Endothelial cell of umbilical vein (primary cell): Measurements from ENCODE around the gene HSPA1B. TPM values are rescaled to one million over a fixed set of nuclear protein-coding genes. Genes with fewer than 3 reads are reported as not detected.

ENCODE experiments used
- BruUV-seq: library from RNA; stranded (reverse); fragments of 400-500 nt; replicated peaks from 2 replicates; lab custom pipeline; 2021; lab: Mats Ljungman, UMichigan
- CTCF ChIA-PET: fragments of 300-600, 350-600 bp; sonication (Branson Sonifier 250); formaldehyde crosslinking; loops from one replicate; lab custom pipeline; 2021; ENCODE audit warnings: antibody characterized with exemption, inconsistent platforms; lab: Charles Lee
- POLR2A ChIA-PET: fragments of 300-600, 350-600 bp; sonication (Branson Sonifier 250); formaldehyde crosslinking; loops from one replicate; lab custom pipeline; 2021; ENCODE audit warnings: antibody characterized with exemption, inconsistent platforms; lab: Charles Lee
- DNase-seq: peaks from one replicate; pipeline ENCODE4 v3.0.0-alpha.2; 2011; ENCODE audit warnings: low read depth, low spot score
- FAIRE-seq: peaks from 2 replicates; lab custom pipeline; 2011; peaks lifted over from hg19 to GRCh38; lab: Jason Lieb, UNC
- H2AFZ ChIP-seq: 2 replicates; pipeline ENCODE4 v1.6.0; 2012; ENCODE audit warnings: low read depth, low read length, control low read depth, inconsistent platforms
- H3K27ac ChIP-seq: 2 replicates; pipeline ENCODE4 v1.5.1; 2011; ENCODE audit warnings: low read depth, mild to moderate bottlenecking, control low read depth, low read length, moderate library complexity; ENCODE audit not compliant: insufficient read depth
- H3K27me3 ChIP-seq, 2 experiments: 2 replicates each; pipeline versions ENCODE4 v1.6.0 to v1.6.1; 2011; ENCODE audit warnings: low read length in 2 of 2, mixed read lengths in 1 of 2; ENCODE audit not compliant: control insufficient read depth in 2 of 2, insufficient read depth in 2 of 2
- H3K36me3 ChIP-seq, 2 experiments: 2 replicates in 1 of 2; 3 replicates in 1 of 2; pipeline ENCODE4 v1.5.1; 2011; ENCODE audit warnings: low read length in 2 of 2, mild to moderate bottlenecking in 1 of 2, moderate library complexity in 1 of 2; ENCODE audit not compliant: control insufficient read depth in 2 of 2, insufficient read depth in 2 of 2; ENCODE audit errors: extremely low read depth in 1 of 2
- H3K4me1 ChIP-seq: 3 replicates; pipeline ENCODE4 v1.5.1; 2011; ENCODE audit warnings: mild to moderate bottlenecking, low read length; ENCODE audit not compliant: control insufficient read depth, insufficient read depth; ENCODE audit errors: extremely low read depth
- H3K4me2 ChIP-seq: 2 replicates; pipeline ENCODE4 v1.6.1; 2011; ENCODE audit warnings: low read length, control low read depth, mixed read lengths; ENCODE audit not compliant: insufficient read depth
- H3K4me3 ChIP-seq, 3 experiments: fragments of 200-600 bp in 1 of 3; sonication (generic), shearing (Covaris generic) in 1 of 3; replicated peaks in 1 of 3; 2 replicates each; pipeline ENCODE4 v1.5.1; 2011 to 2016; ENCODE audit warnings: control low read depth in 3 of 3, low read length in 3 of 3, mild to moderate bottlenecking in 2 of 3, inconsistent platforms in 1 of 3, low read depth in 1 of 3, moderate library complexity in 1 of 3; ENCODE audit not compliant: insufficient read depth in 1 of 3
- H3K79me2 ChIP-seq: 2 replicates; pipeline ENCODE4 v1.6.0; 2012; ENCODE audit warnings: low read length, inconsistent platforms; ENCODE audit not compliant: control insufficient read depth, insufficient read depth
- H3K9ac ChIP-seq: replicated peaks from 2 replicates; pipeline ENCODE3; 2011; ENCODE audit warnings: low read length, control low read depth; ENCODE audit not compliant: insufficient read depth; ENCODE audit errors: extremely low read depth
- H3K9me1 ChIP-seq: replicated peaks from 3 replicates; pipeline ENCODE4 v1.6.0; 2011; ENCODE audit warnings: mild to moderate bottlenecking, low read length; ENCODE audit not compliant: control insufficient read depth, insufficient read depth; ENCODE audit errors: extremely low read depth
- H3K9me3 ChIP-seq: replicated peaks from 2 replicates; pipeline ENCODE4 v1.5.1; 2012; ENCODE audit warnings: low read length, inconsistent platforms; ENCODE audit not compliant: control insufficient read depth, insufficient read depth
- H4K20me1 ChIP-seq: replicated peaks from 2 replicates; pipeline ENCODE3; 2011; ENCODE audit warnings: mild to moderate bottlenecking, low read length; ENCODE audit not compliant: control insufficient read depth, insufficient read depth; ENCODE audit errors: extremely low read depth
- CTCF ChIP-seq, 2 donors: IDR thresholded peaks; 1 replicate in 1 of 2; 2 replicates in 1 of 2; pipeline ENCODE4 v1.5.1; 2011; ENCODE audit warnings: low read length in 2 of 2, mild to moderate bottlenecking in 2 of 2, moderate library complexity in 2 of 2, control low read depth in 1 of 2, inconsistent platforms in 1 of 2, low read depth in 1 of 2; ENCODE audit not compliant: insufficient read depth in 1 of 2; ENCODE audit errors: extremely low read depth in 1 of 2
- EZH2 ChIP-seq: IDR thresholded peaks from 2 replicates; pipeline ENCODE4 v1.6.1; 2012; ENCODE audit warnings: borderline replicate concordance, low read depth, mild to moderate bottlenecking, moderate library complexity, low read length, inconsistent platforms; ENCODE audit not compliant: severe bottlenecking
- GATA2 ChIP-seq: IDR thresholded peaks from 2 replicates; pipeline ENCODE4 v1.7.0; 2011; ENCODE audit warnings: low read depth, mild to moderate bottlenecking, moderate library complexity, mixed read lengths, low read length; ENCODE audit not compliant: insufficient read length, insufficient read depth
- JUN ChIP-seq: IDR thresholded peaks from 2 replicates; pipeline ENCODE4 v1.6.1; 2011; ENCODE audit warnings: borderline replicate concordance, low read depth; ENCODE audit not compliant: insufficient read length, insufficient read depth
- MYC ChIP-seq: IDR thresholded peaks from one replicate; pipeline ENCODE4 v1.6.1; 2011; ENCODE audit warnings: mild to moderate bottlenecking, low read depth, low read length
- POLR2AphosphoS5 ChIP-seq: IDR thresholded peaks from 2 replicates; pipeline ENCODE4 v1.6.1; 2012; ENCODE audit warnings: low read depth, mild to moderate bottlenecking, control low read depth, low read length, moderate library complexity; ENCODE audit not compliant: insufficient read depth
- dilution Hi-C: fragments of 300-500 bp; cut with MboI; formaldehyde crosslinking; loops from one replicate; pipeline ENCODE4 v1.15.0; 2019; ENCODE audit warnings: low sequenced_read_pairs; ENCODE audit not compliant: extremely low pct_ligation_motif_present
- intact Hi-C: fragments of 100-400 bp; cut with micrococcal nuclease; formaldehyde crosslinking; loops from one replicate; pipeline ENCODE4 v1.10.0; 2022
- polyA plus RNA-seq, 4 experiments: library from polyadenylated mRNA; depleted of rRNA in 3 of 4; stranded (reverse) in 3 of 4; unstranded in 1 of 4; fragments of >200 nt; gene quantifications; 2 replicates each; pipeline versions ENCODE4 v1.2.1 to v1.2.3, GENCODE V29; 2011 to 2012; ENCODE audit warnings: missing spikeins in 1 of 4
- total RNA-seq: library from RNA; stranded (reverse); gene quantifications from 2 replicates; pipeline ENCODE4 v1.2.3, GENCODE V29; 2021

The HSPA1B gene
- total and polyA plus RNA-seq, 2 donors (not counting 3 experiments of a cell fraction or from before 2014, with no cell fraction given), result 27.1 to 54.0 TPM

DNA sequence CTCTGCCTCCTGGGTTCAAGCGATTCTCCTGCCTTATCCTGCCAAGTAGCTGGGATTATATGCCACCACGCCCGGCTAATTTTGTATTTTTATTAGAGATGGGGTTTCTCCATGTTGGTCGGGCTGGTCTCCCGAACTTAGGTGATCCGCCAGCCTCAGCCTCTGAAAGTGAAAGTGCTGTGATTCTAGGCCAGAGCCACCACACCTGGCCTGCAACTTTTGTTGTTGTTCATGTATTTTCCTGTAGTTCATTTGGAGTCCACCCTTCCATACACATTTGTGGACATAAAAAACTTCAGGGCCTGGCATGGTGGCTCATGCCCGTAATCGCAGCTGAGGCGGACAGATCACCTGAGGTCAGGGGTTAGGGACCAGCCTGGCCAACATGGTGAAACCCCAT is 14.5 kb downstream of the HSPA1B start:
- no peak for FAIRE-seq
- no TSS peak for BruUV-seq
- ChIA-PET POLR2A (no interaction called here), CTCF (interaction anchor here (0.9 kb wide), 1 partner anchor 12 kb away, joined by 3 read pairs; no protein-coding TSS in a partner anchor)
- no peak overlapping the region for H2AFZ ChIP-seq
- H3K9ac ChIP-seq, result no peak overlapping the region
- no peak overlapping the region for H3K4me2 ChIP-seq
- intact Hi-C loops, result no loop called here
- H3K4me3 ChIP-seq, result no peak overlapping the region
- TF ChIP-seq EZH2 (no peak), GATA2 (no peak), CTCF (IDR thresholded peaks at IDR 0.05; ENCODE audit: extremely low read depth in 1 of 2, insufficient read depth in 1 of 2, low read depth in 1 of 2, low read length in 2 of 2) (no peak), JUN (no peak), MYC (no peak), POLR2AphosphoS5 (no peak)
- no peaks in the 10 kb centered on the region for H3K27me3 ChIP-seq
- peaks cover 21% of the 10 kb centered on the region for H3K79me2 ChIP-seq
- no peaks in the 10 kb centered on the region for H3K9me3 ChIP-seq
- dilution Hi-C loops, result no loop called here
- peaks cover 21 to 24% of the 10 kb centered on the region in 2 experiments for H3K36me3 ChIP-seq
- peaks cover 4% of the 10 kb centered on the region for H4K20me1 ChIP-seq
- no peaks in the 10 kb centered on the region for H3K9me1 ChIP-seq
- DNase-seq, result no peak
- H3K27ac ChIP-seq, result no peak overlapping the region
- peaks cover 14% of the 10 kb centered on the region for H3K4me1 ChIP-seq
